ENCODE data around the gene TAF3. TPM values are rescaled to one million over a fixed set of nuclear protein-coding genes. Genes with fewer than 3 reads are reported as not detected.

TAF3 gene
- total RNA-seq, 2 experiments from 2014 or later = 12.2 to 17.7 TPM

- Mint-ChIP-seq H3K27ac (no peak overlapping the region), H3K27me3 (peaks cover 80% of the 10 kb centered on the region), H3K36me3 (ENCODE audit: low read depth) (no peaks in the 10 kb centered on the region), H3K9me3 (ENCODE audit: low read depth) (no peaks in the 10 kb centered on the region), H3K4me1 (peaks cover 40% of the 10 kb centered on the region), H3K4me3 (no peak overlapping the region)
- intact Hi-C loops (cut with DNase I, micrococcal nuclease) = no loop called here
- DNase-seq = peak; percentile 31
- ATAC-seq = no peak
- ChIA-PET POLR2A (no interaction called here), CTCF (interaction anchor here (0.7 kb wide), 2 partner anchors 11 to 13 kb away, joined by 3 read pairs; no protein-coding TSS in a partner anchor)
These were observed 219.9 kb downstream of the TAF3 start for GRCh38 chr10:8037941-8038894.

GRCh38 chr10:8039321-8039881, 221.1 kb downstream of the TAF3 start:
- H3K36me3 Mint-ChIP-seq (ENCODE audit: low read depth) = no peaks in the 10 kb centered on the region
- ATAC-seq = no peak
- no peak overlapping the region for H3K27ac Mint-ChIP-seq
- H3K4me3 Mint-ChIP-seq = no peak overlapping the region
- intact Hi-C loops (cut with DNase I, micrococcal nuclease) = no loop called here
- peaks cover 50% of the 10 kb centered on the region for H3K4me1 Mint-ChIP-seq
- H3K9me3 Mint-ChIP-seq (ENCODE audit: low read depth) = no peaks in the 10 kb centered on the region
- peaks cover 82% of the 10 kb centered on the region for H3K27me3 Mint-ChIP-seq
- ChIA-PET CTCF (interaction anchor here (0.6 kb wide), 1 partner anchor 32 kb away, joined by 3 read pairs; no protein-coding TSS in a partner anchor), POLR2A (no interaction called here)
- DNase-seq = no peak

GRCh38 chr10:8040651-8041050, 222.3 kb downstream of the TAF3 start:
- ChIA-PET CTCF (no interaction called here), POLR2A (no interaction called here)
- DNase-seq (no peak), ATAC-seq (no peak)
- H3K36me3 Mint-ChIP-seq (ENCODE audit: low read depth) = no peaks in the 10 kb centered on the region
- H3K4me3 Mint-ChIP-seq = no peak overlapping the region
- intact Hi-C loops (cut with DNase I, micrococcal nuclease) = no loop called here
- peaks cover 54% of the 10 kb centered on the region for H3K4me1 Mint-ChIP-seq
- H3K9me3 Mint-ChIP-seq (ENCODE audit: low read depth) = no peaks in the 10 kb centered on the region
- H3K27ac Mint-ChIP-seq = no peak overlapping the region
- H3K27me3 Mint-ChIP-seq = peaks cover 86% of the 10 kb centered on the region

GRCh38 chr10:8041284-8041991, 223.1 kb downstream of the TAF3 start:
- Mint-ChIP-seq H3K9me3 (ENCODE audit: low read depth) (no peaks in the 10 kb centered on the region), H3K4me1 (peaks cover 60% of the 10 kb centered on the region), H3K36me3 (ENCODE audit: low read depth) (no peaks in the 10 kb centered on the region), H3K27me3 (peaks cover 91% of the 10 kb centered on the region), H3K27ac (no peak overlapping the region), H3K4me3 (no peak overlapping the region)
- intact Hi-C loops (cut with DNase I, micrococcal nuclease) = no loop called here
- ATAC-seq (no peak), DNase-seq (no peak)
- POLR2A ChIA-PET = no interaction called here
- CTCF ChIA-PET = interaction anchor here (0.9 to 1.0 kb wide), 2 partner anchors 9 to 11 kb away, joined by 3 read pairs; no protein-coding TSS in a partner anchor

GRCh38 chr10:8041992-8042720, 223.9 kb downstream of the TAF3 start:
- no peak overlapping the region for H3K27ac Mint-ChIP-seq
- H3K4me3 Mint-ChIP-seq = no peak overlapping the region
- H3K27me3 Mint-ChIP-seq = peaks cover 96% of the 10 kb centered on the region
- peak; percentile 17 for DNase-seq
- ATAC-seq = no peak
- no peaks in the 10 kb centered on the region for H3K36me3 Mint-ChIP-seq (ENCODE audit: low read depth)
- intact Hi-C loops (cut with DNase I, micrococcal nuclease) = no loop called here
- no peaks in the 10 kb centered on the region for H3K9me3 Mint-ChIP-seq (ENCODE audit: low read depth)
- peaks cover 65% of the 10 kb centered on the region for H3K4me1 Mint-ChIP-seq
- ChIA-PET CTCF (interaction anchor here (0.6 to 1.0 kb wide), 4 partner anchors 9 to 445 kb away, joined by 3 read pairs; no protein-coding TSS in a partner anchor), POLR2A (no interaction called here)

GRCh38 chr10:8042721-8043568, 224.6 kb downstream of the TAF3 start:
- peaks cover 98% of the 10 kb centered on the region for H3K27me3 Mint-ChIP-seq
- intact Hi-C loops (cut with DNase I, micrococcal nuclease) = no loop called here
- peak overlapping the region; percentile 6 for H3K4me3 Mint-ChIP-seq
- H3K4me1 Mint-ChIP-seq = peaks cover 68% of the 10 kb centered on the region
- no peaks in the 10 kb centered on the region for H3K36me3 Mint-ChIP-seq (ENCODE audit: low read depth)
- H3K27ac Mint-ChIP-seq = no peak overlapping the region
- ChIA-PET POLR2A (no interaction called here), CTCF (interaction anchor here (0.6 kb wide), 2 partner anchors 74 to 444 kb away, joined by 3 read pairs; no protein-coding TSS in a partner anchor)
- no peak for ATAC-seq
- peak; percentile 18 for DNase-seq
- H3K9me3 Mint-ChIP-seq (ENCODE audit: low read depth) = no peaks in the 10 kb centered on the region

- H3K4me3 Mint-ChIP-seq = no peak overlapping the region
- no peaks in the 10 kb centered on the region for H3K36me3 Mint-ChIP-seq (ENCODE audit: low read depth)
- DNase-seq = peak; percentile 77
- intact Hi-C loops (cut with DNase I, micrococcal nuclease) = loop anchor here in 1 of 2 experiments (2.0 kb wide), 1 partner anchor 1165 kb away; no protein-coding TSS in a partner anchor
- POLR2A ChIA-PET = no interaction called here
- peaks cover 96% of the 10 kb centered on the region for H3K27me3 Mint-ChIP-seq
- H3K9me3 Mint-ChIP-seq (ENCODE audit: low read depth) = no peaks in the 10 kb centered on the region
- peak; percentile 51 for ATAC-seq
- H3K27ac Mint-ChIP-seq = no peak overlapping the region
- CTCF ChIA-PET = no interaction called here
- H3K4me1 Mint-ChIP-seq = peaks cover 70% of the 10 kb centered on the region
These were observed 225.4 kb downstream of the TAF3 start for GRCh38 chr10:8043569-8044306.

GRCh38 chr10:8044331-8044907, 226.1 kb downstream of the TAF3 start:
- Mint-ChIP-seq H3K4me3 (peak overlapping the region; percentile 57), H3K9me3 (ENCODE audit: low read depth) (no peaks in the 10 kb centered on the region), H3K27me3 (peaks cover 94% of the 10 kb centered on the region), H3K36me3 (ENCODE audit: low read depth) (no peaks in the 10 kb centered on the region), H3K27ac (no peak overlapping the region), H3K4me1 (peaks cover 73% of the 10 kb centered on the region)
- CTCF ChIA-PET = no interaction called here
- DNase-seq (no peak), ATAC-seq (no peak)
- intact Hi-C loops (cut with DNase I, micrococcal nuclease) = loop anchor here in 1 of 2 experiments (2.0 kb wide), 1 partner anchor 1164 kb away; no protein-coding TSS in a partner anchor
- POLR2A ChIA-PET = no interaction called here

- POLR2A ChIA-PET = no interaction called here
- Mint-ChIP-seq H3K4me1 (peaks cover 72% of the 10 kb centered on the region), H3K27me3 (peaks cover 87% of the 10 kb centered on the region), H3K9me3 (ENCODE audit: low read depth) (no peaks in the 10 kb centered on the region), H3K36me3 (ENCODE audit: low read depth) (no peaks in the 10 kb centered on the region), H3K4me3 (peak overlapping the region; percentile 57), H3K27ac (no peak overlapping the region)
- ATAC-seq (no peak), DNase-seq (peak; percentile 43)
- CTCF ChIA-PET = interaction anchor here (0.6 kb wide), 1 partner anchor 1165 kb away, joined by 4 read pairs; no protein-coding TSS in a partner anchor
- intact Hi-C loops (cut with DNase I, micrococcal nuclease) = loop anchor here (1.0 to 5.0 kb wide), 3 partner anchors 10 to 1164 kb away; no protein-coding TSS in a partner anchor
These were observed 226.8 kb downstream of the TAF3 start for GRCh38 chr10:8044908-8045725.
